Measurements from ENCODE around the gene ZER1.

GRCh38 chr9:128782669-128783068, 10.9 kb upstream of the ZER1 start:
- TF ChIP-seq POLR2A (IDR thresholded peaks at IDR 0.05), result no peak
- no peak for TF ChIP-seq CTCF (IDR thresholded peaks at IDR 0.05)

Measured in body of pancreas (tissue), 4 donors.